HepG2 (cell line): ENCODE results near the gene KIAA0408. TPM values are rescaled to one million over a fixed set of nuclear protein-coding genes. Genes with fewer than 3 reads are reported as not detected.
"Not testable (repeated sequence)": the region's sequence is repeated elsewhere in the genome, so short reads cannot be mapped to it uniquely, and the experiment has no call there.

Experiments
- ATAC-seq: fragments of 200-7000 bp; cut with Tn5 transposase; 3 replicates; pipeline ENCODE4 v1.9.1; 2020; ENCODE audit warnings: mild to moderate bottlenecking, moderate library complexity
- BruUV-seq: library from RNA; stranded (reverse); fragments of 400-500 nt; replicated peaks from 2 replicates; lab custom pipeline; 2021; lab: Mats Ljungman, UMichigan
- CTCF ChIA-PET: fragments of 300-600 bp; formaldehyde crosslinking; extraction: SDS; loops from one replicate; lab custom pipeline; 2021; ENCODE audit warnings: low total read pairs, inconsistent platforms, low intra/inter-chr PET ratio; lab: Yijun Ruan, JAX
- POLR2A ChIA-PET: fragments of 350-600 bp; sonication (Branson Sonifier 250); formaldehyde crosslinking; loops from one replicate; lab custom pipeline; 2020; ENCODE audit warnings: antibody characterized with exemption, inconsistent platforms; lab: Yijun Ruan, JAX
- DNase-seq: peaks from one replicate; pipeline ENCODE4 v3.0.0-alpha.2; 2015; ENCODE audit warnings: low spot score
- FAIRE-seq: peaks from 3 replicates; lab custom pipeline; 2011; peaks lifted over from hg19 to GRCh38; lab: Jason Lieb, UNC
- H2AFZ ChIP-seq: one replicate; pipeline ENCODE4 v1.6.1; 2011; ENCODE audit warnings: low read length, inconsistent platforms
- H3K27ac ChIP-seq: fragments of 300-600 bp; 3 replicates; pipeline ENCODE4 v1.8.0; 2011; ENCODE audit warnings: mixed run types, mild to moderate bottlenecking, mixed read lengths, low read length, inconsistent platforms; ENCODE audit not compliant: insufficient read depth; ENCODE audit errors: extremely low read length
- H3K27me3 ChIP-seq, 2 experiments: fragments of 200-600 bp in 1 of 2; 2 replicates in 1 of 2; 3 replicates in 1 of 2; pipeline versions ENCODE4 v1.6.0 to v1.8.0; 2011; ENCODE audit warnings: low read length in 2 of 2, mild to moderate bottlenecking in 2 of 2, moderate library complexity in 2 of 2, inconsistent platforms in 1 of 2; ENCODE audit not compliant: insufficient read depth in 2 of 2, control insufficient read depth in 1 of 2
- H3K36me3 ChIP-seq, 2 experiments: fragments of 200-600 bp in 1 of 2; replicated peaks in 1 of 2; 2 replicates in 1 of 2; 3 replicates in 1 of 2; pipeline versions ENCODE4 v1.5.1 to v1.8.0; 2011; ENCODE audit warnings: low read length in 2 of 2, inconsistent platforms in 1 of 2; ENCODE audit not compliant: insufficient read depth in 2 of 2, control insufficient read depth in 1 of 2
- H3K4me1 ChIP-seq: 2 replicates; pipeline ENCODE4 v1.5.1; 2012; ENCODE audit warnings: low read length, inconsistent platforms; ENCODE audit not compliant: insufficient read depth
- H3K4me2 ChIP-seq: 2 replicates; pipeline ENCODE4 v1.6.0; 2011; ENCODE audit warnings: low read depth, low read length, inconsistent platforms
- H3K4me3 ChIP-seq, 3 experiments: fragments of 200-600 bp in 1 of 3; sonication (generic), shearing (Covaris generic) in 1 of 3; replicated peaks in 1 of 3; 2 replicates each; pipeline ENCODE4 v1.5.1; 2011 to 2016; ENCODE audit warnings: low read length in 3 of 3, inconsistent platforms in 2 of 3, low read depth in 2 of 3, mild to moderate bottlenecking in 2 of 3, control low read depth in 1 of 3, mixed read lengths in 1 of 3; ENCODE audit not compliant: insufficient read depth in 1 of 3
- H3K79me2 ChIP-seq: one replicate; pipeline ENCODE4 v1.6.1; 2011; ENCODE audit warnings: low read length, inconsistent platforms; ENCODE audit not compliant: insufficient read depth
- H3K9ac ChIP-seq: 2 replicates; pipeline ENCODE4 v1.6.0; 2011; ENCODE audit warnings: mild to moderate bottlenecking, low read depth, low read length, inconsistent platforms; ENCODE audit not compliant: insufficient read depth
- H3K9me3 ChIP-seq: 2 replicates; pipeline ENCODE4 v1.5.1; 2012; ENCODE audit warnings: mild to moderate bottlenecking, low read length
- H4K20me1 ChIP-seq: 2 replicates; pipeline ENCODE4 v1.6.0; 2011; ENCODE audit warnings: inconsistent platforms, mild to moderate bottlenecking, low read length, moderate library complexity; ENCODE audit not compliant: insufficient read depth
- FOXA1 ChIP-seq, 2 experiments: fragments of 450-650 bp in 1 of 2; sonication (generic) in 1 of 2; formaldehyde crosslinking in 1 of 2; IDR thresholded peaks; 2 replicates each; pipeline versions ENCODE4 v1.4.0 to v1.6.1; 2016 to 2020; ENCODE audit warnings: missing genetic modification reagents in 1 of 2
- HDAC2 ChIP-seq: sonication (generic); formaldehyde crosslinking; IDR thresholded peaks from 2 replicates; pipeline ENCODE4 v1.4.0; 2020; ENCODE audit warnings: missing genetic modification reagents
- MTA1 ChIP-seq: sonication (generic); formaldehyde crosslinking; IDR thresholded peaks from 2 replicates; pipeline ENCODE4 v1.4.0; 2020; ENCODE audit warnings: missing genetic modification reagents, mild to moderate bottlenecking, borderline replicate concordance
- MYNN ChIP-seq: sonication (generic); formaldehyde crosslinking; IDR thresholded peaks from 2 replicates; pipeline ENCODE4 v1.4.0; 2020; ENCODE audit warnings: mild to moderate bottlenecking, low read depth, missing genetic modification reagents
- NR2F6 ChIP-seq, 2 experiments: IDR thresholded peaks; 2 replicates each; pipeline ENCODE4 v1.6.1; 2016; ENCODE audit warnings: antibody characterized with exemption in 1 of 2, mild to moderate bottlenecking in 1 of 2
- PAXIP1 ChIP-seq: sonication (generic); formaldehyde crosslinking; conservative IDR thresholded peaks from 2 replicates; pipeline ENCODE4 v1.4.0; 2020; ENCODE audit warnings: mild to moderate bottlenecking, missing genetic modification reagents, moderate library complexity
- PITX1 ChIP-seq: sonication (generic); formaldehyde crosslinking; IDR thresholded peaks from 2 replicates; pipeline ENCODE4 v1.5.1; 2020; ENCODE audit warnings: mild to moderate bottlenecking, missing genetic modification reagents
- RARA ChIP-seq: IDR thresholded peaks from 2 replicates; pipeline ENCODE4 v1.6.1; 2016; ENCODE audit warnings: missing genetic modification reagents, missing compliant biosample characterization
- SALL1 ChIP-seq: sonication (generic); formaldehyde crosslinking; IDR thresholded peaks from 2 replicates; pipeline ENCODE4 v1.8.0; 2022; ENCODE audit warnings: mild to moderate bottlenecking, missing genetic modification reagents
- SALL2 ChIP-seq: sonication (generic); formaldehyde crosslinking; IDR thresholded peaks from 2 replicates; pipeline ENCODE4 v1.8.1; 2023; ENCODE audit warnings: mild to moderate bottlenecking, missing genetic modification reagents, inconsistent platforms
- THAP7 ChIP-seq: sonication (generic); formaldehyde crosslinking; IDR thresholded peaks from 2 replicates; pipeline ENCODE4 v1.8.1; 2023; ENCODE audit warnings: mild to moderate bottlenecking, missing genetic modification reagents
- YY1 ChIP-seq: IDR thresholded peaks from 2 replicates; pipeline ENCODE4 v1.6.1; 2011; ENCODE audit warnings: low read length, low read depth, moderate library complexity, mild to moderate bottlenecking; ENCODE audit not compliant: insufficient read depth, insufficient replicate concordance
- ZIK1 ChIP-seq: sonication (generic); formaldehyde crosslinking; IDR thresholded peaks from 2 replicates; pipeline ENCODE4 v1.5.0; 2020; ENCODE audit warnings: mild to moderate bottlenecking, low read depth, missing genetic modification reagents, borderline replicate concordance
- ZMYM4 ChIP-seq: sonication (generic); formaldehyde crosslinking; IDR thresholded peaks from 2 replicates; pipeline ENCODE4 v1.8.1; 2023; ENCODE audit warnings: mild to moderate bottlenecking, missing genetic modification reagents
- ZNF580 ChIP-seq: IDR thresholded peaks from 2 replicates; pipeline ENCODE4 v1.6.1; 2016; ENCODE audit warnings: low read depth, borderline replicate concordance
- ZNF605 ChIP-seq: sonication (generic); formaldehyde crosslinking; IDR thresholded peaks from 2 replicates; pipeline ENCODE4 v1.8.0; 2022; ENCODE audit warnings: mild to moderate bottlenecking, missing genetic modification reagents
- ZNF614 ChIP-seq: IDR thresholded peaks from 2 replicates; pipeline ENCODE4 v1.6.1; 2018; ENCODE audit warnings: missing biosample characterization, missing genetic modification reagents, inconsistent platforms, borderline replicate concordance
- ZNF891 ChIP-seq: sonication (generic); formaldehyde crosslinking; IDR thresholded peaks from 2 replicates; pipeline ENCODE4 v1.5.0; 2020; ENCODE audit warnings: mild to moderate bottlenecking, missing genetic modification reagents
- ZSCAN9 ChIP-seq: IDR thresholded peaks from 2 replicates; pipeline ENCODE4 v1.6.1; 2016; ENCODE audit warnings: borderline replicate concordance
- WGBS: methylation state at CpG from one replicate; pipeline ENCODE4 v1.1.6; 2017; ENCODE audit warnings: low lambda C conversion rate; 5-methylcytosine and 5-hydroxymethylcytosine counted together
- in situ Hi-C: cut with HindIII; loops from 2 replicates; pipeline ENCODE4 v1.10.0; 2017; ENCODE audit warnings: low pct_unique_long_range_greater_than_20kb; ENCODE audit not compliant: extremely low pct_ligation_motif_present
- intact Hi-C: fragments of 100-400 bp; cut with micrococcal nuclease; formaldehyde crosslinking; loops from one replicate; pipeline ENCODE4 v1.10.0; 2022; ENCODE audit not compliant: unreplicated experiment
- polyA plus RNA-seq, 8 experiments: library from polyadenylated mRNA; depleted of rRNA in 3 of 8; stranded (reverse) in 7 of 8; unstranded in 1 of 8; fragments of >200 nt; fragmentation: Illumina TruSeq in 4 of 8; extraction: Trizol in 4 of 8; gene quantifications; 2 replicates each; pipeline versions ENCODE4 v1.2.1 to v1.2.3, GENCODE V29; 2011 to 2016; ENCODE audit warnings: low read depth in 4 of 8, missing spikeins in 1 of 8, mixed read lengths in 1 of 8; ENCODE audit not compliant: insufficient read depth in 1 of 8
- total RNA-seq, 5 experiments: library from RNA; depleted of rRNA; stranded (reverse); fragments of >200 nt; fragmentation: Illumina TruSeq; extraction: Trizol; gene quantifications; 2 replicates each; pipeline ENCODE4 v1.2.3, GENCODE V29; 2016; ENCODE audit warnings: low read depth in 1 of 5

Gene KIAA0408
- total and polyA plus RNA-seq, 2 of the 13 experiments (the other 11 are each of a cell fraction or from before 2014, with no cell fraction given), result not detected

- TF ChIP-seq THAP7 (CRISPR knock-in tag) (no peak), MYNN (CRISPR knock-in tag) (no peak)
These were observed 44.1 kb downstream of the KIAA0408 start (continued) for GRCh38 chr6:127415096-127415495.

- in situ Hi-C loops; CTCF ChIA-PET; H3K27me3 ChIP-seq; H3K36me3 ChIP-seq; H3K27ac ChIP-seq; H4K20me1 ChIP-seq; intact Hi-C loops; H3K79me2 ChIP-seq; H3K9me3 ChIP-seq; BruUV-seq; H3K9ac ChIP-seq; TF ChIP-seq FOXA1, NR2F6 (IDR thresholded peaks at IDR 0.05): not testable (repeated sequence)
- peak; percentile 92 for ATAC-seq
- POLR2A ChIA-PET, result interaction anchor here (1.0 kb wide), 1 partner anchor 146 kb away, joined by 4 read pairs; the partner anchor contains the start of gene RNF146
- Histone ChIP-seq H3K4me2 (peak overlapping the region; percentile 69), H3K4me3 (peak overlapping the region in 2 of 3 experiments; percentile 32 to 49; a peak in 4 of 6 replicates), H3K4me1 (peaks cover 13% of the 10 kb centered on the region), H2AFZ (peak overlapping the region; percentile 43)
- DNase-seq, result peak; percentile 62
- FAIRE-seq, result peak; percentile 37
- 0% methylated on average over 2 of the region's 4 CpGs for WGBS
- TF ChIP-seq FOXA1 (CRISPR knock-in tag; IDR thresholded peaks at IDR 0.05) (peak; percentile 87), ZSCAN9 (0 out of 2 replicates have a peak, but pooled peaks have one; percentile 24), ZIK1 (CRISPR knock-in tag) (0 out of 2 replicates have a peak, but pooled peaks have one; percentile 34), HDAC2 (CRISPR knock-in tag) (0 out of 2 replicates have a peak, but pooled peaks have one; percentile 51), NR2F6 (CRISPR knock-in tag; IDR thresholded peaks at IDR 0.05) (peak; percentile 37; the same call in 1 of the 2 replicates), YY1 (peak; percentile 35), ZNF605 (CRISPR knock-in tag) (peak; percentile 68; the same call in 1 of the 2 replicates), ZNF891 (CRISPR knock-in tag) (peak; percentile 59; the same call in 1 of the 2 replicates), ZNF614 (CRISPR knock-in tag) (peak; percentile 51; the same call in 1 of the 2 replicates), RARA (CRISPR knock-in tag) (0 out of 2 replicates have a peak, but pooled peaks have one; percentile 17), ZMYM4 (CRISPR knock-in tag) (peak; percentile 83), PAXIP1 (CRISPR knock-in tag) (peak; percentile 43; the same call in 1 of the 2 replicates), PITX1 (CRISPR knock-in tag) (peak; percentile 69; the same call in 1 of the 2 replicates), SALL1 (peak; percentile 59; the same call in 1 of the 2 replicates), MTA1 (CRISPR knock-in tag) (peak; percentile 34; the same call in 1 of the 2 replicates), SALL2 (peak; percentile 63; the same call in 1 of the 2 replicates), ZNF580 (0 out of 2 replicates have a peak, but pooled peaks have one; percentile 25)
These were observed 46.1 kb downstream of the KIAA0408 start for GRCh38 chr6:127413123-127413522.
